Endothelial cell of umbilical vein (primary cell): Measurements from ENCODE around the gene HAL. TPM values are rescaled to one million over a fixed set of nuclear protein-coding genes. Genes with fewer than 3 reads are reported as not detected.

ENCODE experiments used
- BruUV-seq: library from RNA; stranded (reverse); fragments of 400-500 nt; replicated peaks from 2 replicates; lab custom pipeline; 2021; lab: Mats Ljungman, UMichigan
- CTCF ChIA-PET: fragments of 300-600, 350-600 bp; sonication (Branson Sonifier 250); formaldehyde crosslinking; loops from one replicate; lab custom pipeline; 2021; ENCODE audit warnings: antibody characterized with exemption, inconsistent platforms; lab: Charles Lee
- POLR2A ChIA-PET: fragments of 300-600, 350-600 bp; sonication (Branson Sonifier 250); formaldehyde crosslinking; loops from one replicate; lab custom pipeline; 2021; ENCODE audit warnings: antibody characterized with exemption, inconsistent platforms; lab: Charles Lee
- DNase-seq: peaks from one replicate; pipeline ENCODE4 v3.0.0-alpha.2; 2011; ENCODE audit warnings: low read depth, low spot score
- FAIRE-seq: peaks from 2 replicates; lab custom pipeline; 2011; peaks lifted over from hg19 to GRCh38; lab: Jason Lieb, UNC
- H2AFZ ChIP-seq: 2 replicates; pipeline ENCODE4 v1.6.0; 2012; ENCODE audit warnings: low read depth, low read length, control low read depth, inconsistent platforms
- H3K27ac ChIP-seq: 2 replicates; pipeline ENCODE4 v1.5.1; 2011; ENCODE audit warnings: low read depth, mild to moderate bottlenecking, control low read depth, low read length, moderate library complexity; ENCODE audit not compliant: insufficient read depth
- H3K27me3 ChIP-seq, 2 experiments: 2 replicates each; pipeline versions ENCODE4 v1.6.0 to v1.6.1; 2011; ENCODE audit warnings: low read length in 2 of 2, mixed read lengths in 1 of 2; ENCODE audit not compliant: control insufficient read depth in 2 of 2, insufficient read depth in 2 of 2
- H3K36me3 ChIP-seq, 2 experiments: 2 replicates in 1 of 2; 3 replicates in 1 of 2; pipeline ENCODE4 v1.5.1; 2011; ENCODE audit warnings: low read length in 2 of 2, mild to moderate bottlenecking in 1 of 2, moderate library complexity in 1 of 2; ENCODE audit not compliant: control insufficient read depth in 2 of 2, insufficient read depth in 2 of 2; ENCODE audit errors: extremely low read depth in 1 of 2
- H3K4me1 ChIP-seq: 3 replicates; pipeline ENCODE4 v1.5.1; 2011; ENCODE audit warnings: mild to moderate bottlenecking, low read length; ENCODE audit not compliant: control insufficient read depth, insufficient read depth; ENCODE audit errors: extremely low read depth
- H3K4me2 ChIP-seq: 2 replicates; pipeline ENCODE4 v1.6.1; 2011; ENCODE audit warnings: low read length, control low read depth, mixed read lengths; ENCODE audit not compliant: insufficient read depth
- H3K4me3 ChIP-seq, 3 experiments: fragments of 200-600 bp in 1 of 3; sonication (generic), shearing (Covaris generic) in 1 of 3; replicated peaks in 1 of 3; 2 replicates each; pipeline ENCODE4 v1.5.1; 2011 to 2016; ENCODE audit warnings: control low read depth in 3 of 3, low read length in 3 of 3, mild to moderate bottlenecking in 2 of 3, inconsistent platforms in 1 of 3, low read depth in 1 of 3, moderate library complexity in 1 of 3; ENCODE audit not compliant: insufficient read depth in 1 of 3
- H3K79me2 ChIP-seq: 2 replicates; pipeline ENCODE4 v1.6.0; 2012; ENCODE audit warnings: low read length, inconsistent platforms; ENCODE audit not compliant: control insufficient read depth, insufficient read depth
- H3K9ac ChIP-seq: replicated peaks from 2 replicates; pipeline ENCODE3; 2011; ENCODE audit warnings: low read length, control low read depth; ENCODE audit not compliant: insufficient read depth; ENCODE audit errors: extremely low read depth
- H3K9me1 ChIP-seq: replicated peaks from 3 replicates; pipeline ENCODE4 v1.6.0; 2011; ENCODE audit warnings: mild to moderate bottlenecking, low read length; ENCODE audit not compliant: control insufficient read depth, insufficient read depth; ENCODE audit errors: extremely low read depth
- H3K9me3 ChIP-seq: replicated peaks from 2 replicates; pipeline ENCODE4 v1.5.1; 2012; ENCODE audit warnings: low read length, inconsistent platforms; ENCODE audit not compliant: control insufficient read depth, insufficient read depth
- H4K20me1 ChIP-seq: replicated peaks from 2 replicates; pipeline ENCODE3; 2011; ENCODE audit warnings: mild to moderate bottlenecking, low read length; ENCODE audit not compliant: control insufficient read depth, insufficient read depth; ENCODE audit errors: extremely low read depth
- EZH2 ChIP-seq: IDR thresholded peaks from 2 replicates; pipeline ENCODE4 v1.6.1; 2012; ENCODE audit warnings: borderline replicate concordance, low read depth, mild to moderate bottlenecking, moderate library complexity, low read length, inconsistent platforms; ENCODE audit not compliant: severe bottlenecking
- FOS ChIP-seq: IDR thresholded peaks from 2 replicates; pipeline ENCODE4 v1.6.1; 2011; ENCODE audit warnings: mild to moderate bottlenecking, low read length, moderate library complexity, borderline replicate concordance; ENCODE audit not compliant: insufficient read depth
- GATA2 ChIP-seq: IDR thresholded peaks from 2 replicates; pipeline ENCODE4 v1.7.0; 2011; ENCODE audit warnings: low read depth, mild to moderate bottlenecking, moderate library complexity, mixed read lengths, low read length; ENCODE audit not compliant: insufficient read length, insufficient read depth
- JUN ChIP-seq: IDR thresholded peaks from 2 replicates; pipeline ENCODE4 v1.6.1; 2011; ENCODE audit warnings: borderline replicate concordance, low read depth; ENCODE audit not compliant: insufficient read length, insufficient read depth
- MYC ChIP-seq: IDR thresholded peaks from one replicate; pipeline ENCODE4 v1.6.1; 2011; ENCODE audit warnings: mild to moderate bottlenecking, low read depth, low read length
- POLR2A ChIP-seq: IDR thresholded peaks from 2 replicates; pipeline ENCODE4 v1.6.1; 2012; ENCODE audit warnings: low read depth, mild to moderate bottlenecking, control low read depth, low read length
- POLR2AphosphoS5 ChIP-seq: IDR thresholded peaks from 2 replicates; pipeline ENCODE4 v1.6.1; 2012; ENCODE audit warnings: low read depth, mild to moderate bottlenecking, control low read depth, low read length, moderate library complexity; ENCODE audit not compliant: insufficient read depth
- dilution Hi-C: fragments of 300-500 bp; cut with MboI; formaldehyde crosslinking; loops from one replicate; pipeline ENCODE4 v1.15.0; 2019; ENCODE audit warnings: low sequenced_read_pairs; ENCODE audit not compliant: extremely low pct_ligation_motif_present
- intact Hi-C: fragments of 100-400 bp; cut with micrococcal nuclease; formaldehyde crosslinking; loops from one replicate; pipeline ENCODE4 v1.10.0; 2022
- polyA plus RNA-seq, 4 experiments: library from polyadenylated mRNA; depleted of rRNA in 3 of 4; stranded (reverse) in 3 of 4; unstranded in 1 of 4; fragments of >200 nt; gene quantifications; 2 replicates each; pipeline versions ENCODE4 v1.2.1 to v1.2.3, GENCODE V29; 2011 to 2012; ENCODE audit warnings: missing spikeins in 1 of 4
- total RNA-seq: library from RNA; stranded (reverse); gene quantifications from 2 replicates; pipeline ENCODE4 v1.2.3, GENCODE V29; 2021
- TF ChIP-seq, protein P1 (sequence below): IDR thresholded peaks from 2 replicates; pipeline ENCODE4 v1.6.1; 2011; ENCODE audit not compliant: insufficient read depth, insufficient read length
- TF ChIP-seq, protein P2 (sequence below), 2 donors: IDR thresholded peaks; 1 replicate in 1 of 2; 2 replicates in 1 of 2; pipeline ENCODE4 v1.5.1; 2011; ENCODE audit warnings: low read length in 2 of 2, mild to moderate bottlenecking in 2 of 2, moderate library complexity in 2 of 2, control low read depth in 1 of 2, inconsistent platforms in 1 of 2, low read depth in 1 of 2; ENCODE audit not compliant: insufficient read depth in 1 of 2; ENCODE audit errors: extremely low read depth in 1 of 2

Gene HAL
- total and polyA plus RNA-seq, 2 donors (not counting 3 experiments of a cell fraction or from before 2014, with no cell fraction given) = 0.18 to 0.62 TPM

DNA sequence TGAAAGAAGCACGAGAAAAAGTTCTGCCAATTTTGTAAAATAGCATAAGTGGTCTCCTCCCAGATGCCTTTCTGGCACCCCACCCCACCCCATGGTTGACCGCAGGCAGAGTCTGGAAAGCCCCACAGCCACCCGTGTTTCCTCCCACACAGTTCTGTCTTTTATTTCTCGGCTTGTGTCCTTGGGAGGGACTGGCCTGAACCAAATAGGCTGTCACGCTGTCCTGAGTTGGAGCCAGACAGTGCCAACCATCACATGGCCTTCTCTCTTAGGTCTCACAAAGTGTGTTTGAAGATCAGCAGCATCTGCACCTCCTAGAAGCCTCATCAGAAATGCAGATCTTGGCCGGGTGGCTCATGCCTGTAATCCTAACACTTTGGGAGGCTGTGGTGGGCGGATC is 49.4 kb upstream of the HAL start:
- Histone ChIP-seq H2AFZ (no peak overlapping the region), H3K9me3 (no peaks in the 10 kb centered on the region), H4K20me1 (no peaks in the 10 kb centered on the region), H3K9ac (no peak overlapping the region), H3K4me3 (no peak overlapping the region), H3K36me3 (no peaks in the 10 kb centered on the region), H3K79me2 (no peaks in the 10 kb centered on the region), H3K27ac (no peak overlapping the region), H3K27me3 (no peaks in the 10 kb centered on the region), H3K4me2 (no peak overlapping the region), H3K9me1 (no peaks in the 10 kb centered on the region), H3K4me1 (peaks cover 22% of the 10 kb centered on the region)
- no peak for TF ChIP-seq POLR2AphosphoS5
- TF ChIP-seq, protein P1, sequence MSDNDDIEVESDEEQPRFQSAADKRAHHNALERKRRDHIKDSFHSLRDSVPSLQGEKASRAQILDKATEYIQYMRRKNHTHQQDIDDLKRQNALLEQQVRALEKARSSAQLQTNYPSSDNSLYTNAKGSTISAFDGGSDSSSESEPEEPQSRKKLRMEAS = no peak
- no peak for TF ChIP-seq POLR2A
- no peak for TF ChIP-seq JUN
- TF ChIP-seq GATA2 = no peak
- TF ChIP-seq EZH2 = no peak
- no peak for TF ChIP-seq MYC
- TF ChIP-seq, protein P2, sequence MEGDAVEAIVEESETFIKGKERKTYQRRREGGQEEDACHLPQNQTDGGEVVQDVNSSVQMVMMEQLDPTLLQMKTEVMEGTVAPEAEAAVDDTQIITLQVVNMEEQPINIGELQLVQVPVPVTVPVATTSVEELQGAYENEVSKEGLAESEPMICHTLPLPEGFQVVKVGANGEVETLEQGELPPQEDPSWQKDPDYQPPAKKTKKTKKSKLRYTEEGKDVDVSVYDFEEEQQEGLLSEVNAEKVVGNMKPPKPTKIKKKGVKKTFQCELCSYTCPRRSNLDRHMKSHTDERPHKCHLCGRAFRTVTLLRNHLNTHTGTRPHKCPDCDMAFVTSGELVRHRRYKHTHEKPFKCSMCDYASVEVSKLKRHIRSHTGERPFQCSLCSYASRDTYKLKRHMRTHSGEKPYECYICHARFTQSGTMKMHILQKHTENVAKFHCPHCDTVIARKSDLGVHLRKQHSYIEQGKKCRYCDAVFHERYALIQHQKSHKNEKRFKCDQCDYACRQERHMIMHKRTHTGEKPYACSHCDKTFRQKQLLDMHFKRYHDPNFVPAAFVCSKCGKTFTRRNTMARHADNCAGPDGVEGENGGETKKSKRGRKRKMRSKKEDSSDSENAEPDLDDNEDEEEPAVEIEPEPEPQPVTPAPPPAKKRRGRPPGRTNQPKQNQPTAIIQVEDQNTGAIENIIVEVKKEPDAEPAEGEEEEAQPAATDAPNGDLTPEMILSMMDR (IDR thresholded peaks at IDR 0.05; ENCODE audit: extremely low read depth in 1 of 2, insufficient read depth in 1 of 2, low read depth in 1 of 2, low read length in 2 of 2) = no peak
- no peak for TF ChIP-seq FOS
- intact Hi-C loops = no loop called here
- POLR2A ChIA-PET = no interaction called here
- FAIRE-seq (no peak), DNase-seq (no peak)
- CTCF ChIA-PET = interaction anchor here (0.6 kb wide), 1 partner anchor 45 kb away, joined by 3 read pairs; no protein-coding TSS in a partner anchor
- dilution Hi-C loops = no loop called here
- no TSS peak for BruUV-seq
